ENCODE measurements around the gene RNF144A. TPM values are rescaled to one million over a fixed set of nuclear protein-coding genes. Genes with fewer than 3 reads are reported as not detected.
"Not testable (repeated sequence)": the region's sequence is repeated elsewhere in the genome, so short reads cannot be mapped to it uniquely, and the experiment has no call there.

The RNF144A gene
- polyA plus RNA-seq, 1 experiment: 0.12 TPM

DNA sequence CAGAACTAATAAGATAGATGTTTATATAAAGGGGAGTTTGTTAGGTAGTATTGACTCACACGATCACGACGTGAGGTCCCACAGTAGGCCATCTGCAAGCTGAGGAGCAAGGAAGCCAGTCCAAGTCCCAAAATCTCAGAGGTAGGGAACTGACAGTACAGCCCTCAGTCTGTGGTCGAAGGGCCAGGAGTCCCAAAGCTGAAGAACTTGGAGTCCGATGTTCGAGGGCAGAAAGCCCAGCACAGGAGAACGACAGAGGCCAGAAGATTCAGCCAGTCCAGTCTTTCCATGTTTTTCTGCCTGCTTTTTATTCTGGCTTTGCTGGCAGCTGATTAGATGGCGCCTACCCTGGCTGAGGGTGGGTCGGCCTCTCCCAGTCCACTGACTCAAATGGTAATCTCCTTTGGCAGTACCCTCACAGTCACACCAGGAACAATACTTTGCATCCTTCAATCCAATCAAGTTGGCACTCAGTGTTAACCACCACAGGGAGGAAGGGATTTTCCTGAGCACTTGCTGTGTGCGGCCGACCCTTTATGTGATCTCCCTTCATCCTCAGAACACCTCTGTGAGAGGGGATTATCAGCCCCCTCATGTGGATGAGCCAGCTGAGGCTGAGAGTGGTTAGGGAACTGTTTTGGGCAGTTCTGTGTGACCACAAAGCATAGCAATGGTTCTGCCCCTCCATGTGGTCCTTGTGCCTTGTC, 78.3 kb downstream of the RNF144A start:
- Histone ChIP-seq H3K36me3 (ENCODE audit: control insufficient read depth, insufficient read depth, low read length) (no peaks in the 10 kb centered on the region), H3K27me3 (ENCODE audit: control insufficient read depth, insufficient read depth, low read length) (no peaks in the 10 kb centered on the region), H3K4me3 (ENCODE audit: low read depth, low read length) (no peak overlapping the region)
- ChIA-PET POLR2A (no interaction called here), CTCF (no interaction called here)
- no peak for DNase-seq (ENCODE audit: low read depth)
- no peak for TF ChIP-seq CTCF (IDR thresholded peaks at IDR 0.05; ENCODE audit: insufficient read depth, low read depth, low read length)

GRCh38 chr2:6999211-6999877, 82.1 kb downstream of the RNF144A start:
- H3K27me3 ChIP-seq (ENCODE audit: control insufficient read depth, insufficient read depth, low read length): no peaks in the 10 kb centered on the region
- ChIA-PET POLR2A (no interaction called here), CTCF (no interaction called here)
- H3K36me3 ChIP-seq (ENCODE audit: control insufficient read depth, insufficient read depth, low read length): no peaks in the 10 kb centered on the region
- H3K4me3 ChIP-seq (ENCODE audit: low read depth, low read length): no peak overlapping the region
- TF ChIP-seq CTCF (IDR thresholded peaks at IDR 0.05; ENCODE audit: insufficient read depth, low read depth, low read length): no peak
- no peak for DNase-seq (ENCODE audit: low read depth)

DNA sequence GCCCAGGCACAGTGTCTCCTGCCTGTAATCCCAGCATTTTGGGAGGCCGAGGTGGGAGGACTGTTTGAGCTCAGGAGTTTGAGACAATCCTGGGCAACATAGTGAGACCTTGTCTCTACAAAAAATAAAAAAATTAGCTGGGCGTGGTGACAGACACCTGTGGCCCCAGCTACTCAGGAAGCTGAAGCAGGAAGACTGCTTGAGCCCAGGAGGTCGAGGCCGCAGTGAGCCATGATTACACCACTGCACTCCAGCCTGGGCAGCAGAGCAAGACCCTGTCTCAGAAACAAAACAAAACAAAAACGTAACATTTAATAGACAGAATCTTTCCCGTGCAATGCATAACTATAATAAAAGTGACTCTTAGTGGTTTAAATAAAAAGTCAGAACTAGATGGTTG, 84.2 kb downstream of the RNF144A start:
- CTCF ChIA-PET; DNase-seq (ENCODE audit: low read depth); H3K4me3 ChIP-seq (ENCODE audit: low read depth, low read length); H3K36me3 ChIP-seq (ENCODE audit: control insufficient read depth, insufficient read depth, low read length); POLR2A ChIA-PET; H3K27me3 ChIP-seq (ENCODE audit: control insufficient read depth, insufficient read depth, low read length): not testable (repeated sequence)

DNA sequence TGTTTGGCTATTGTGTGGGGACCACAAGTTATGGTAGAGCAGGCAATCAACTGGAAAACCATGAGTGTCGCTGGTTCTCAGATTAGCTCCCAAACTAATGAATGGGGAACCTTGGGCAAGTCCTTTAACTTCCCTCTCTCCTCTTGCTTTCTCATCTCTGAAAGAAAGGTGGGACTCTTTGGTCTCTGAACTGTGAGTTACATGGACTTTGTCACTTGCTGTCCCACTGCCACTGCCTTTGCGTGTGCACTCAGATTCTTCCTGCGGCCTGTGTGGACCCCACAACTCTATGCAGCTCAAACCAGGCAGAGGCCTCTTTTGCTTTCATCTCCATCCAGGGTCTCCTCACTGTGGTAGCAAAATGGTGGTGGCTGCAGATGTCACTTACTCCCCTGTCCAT, 86.7 kb downstream of the RNF144A start:
- no peak for TF ChIP-seq CTCF (IDR thresholded peaks at IDR 0.05; ENCODE audit: insufficient read depth, low read depth, low read length)
- CTCF ChIA-PET: no interaction called here
- Histone ChIP-seq H3K4me3 (ENCODE audit: low read depth, low read length) (no peak overlapping the region), H3K27me3 (ENCODE audit: control insufficient read depth, insufficient read depth, low read length) (peaks cover 1% of the 10 kb centered on the region; the same call in 1 of the 2 replicates), H3K36me3 (ENCODE audit: control insufficient read depth, insufficient read depth, low read length) (no peaks in the 10 kb centered on the region)
- no peak for DNase-seq (ENCODE audit: low read depth)
- POLR2A ChIA-PET: no interaction called here

- POLR2A ChIA-PET: no interaction called here
- CTCF ChIA-PET: no interaction called here
These were observed 87.4 kb downstream of the RNF144A start for GRCh38 chr2:7004636-7005035.

More at GRCh38 chr2:7004636-7005035, 87.4 kb downstream of the RNF144A start:
- Histone ChIP-seq H3K27me3 (ENCODE audit: control insufficient read depth, insufficient read depth, low read length) (peaks cover 1% of the 10 kb centered on the region; the same call in 1 of the 2 replicates), H3K4me3 (ENCODE audit: low read depth, low read length) (no peak overlapping the region), H3K36me3 (ENCODE audit: control insufficient read depth, insufficient read depth, low read length) (no peaks in the 10 kb centered on the region)
- no peak for DNase-seq (ENCODE audit: low read depth)
- no peak for TF ChIP-seq CTCF (IDR thresholded peaks at IDR 0.05; ENCODE audit: insufficient read depth, low read depth, low read length)

Data from BJ (cell line).